ENCODE results near the gene CYFIP1. TPM values are rescaled to one million over a fixed set of nuclear protein-coding genes. Genes with fewer than 3 reads are reported as not detected.

Gene CYFIP1
- total and polyA plus RNA-seq, 11 donors, result 7.6 to 111 (median 32.8) TPM

- Histone ChIP-seq H3K9me3 (no peaks in the 10 kb centered on the region), H3K27ac (no peak overlapping the region), H3K27me3 (no peaks in the 10 kb centered on the region), H3K36me3 (peaks cover 0 to 98% (median 70%) of the 10 kb centered on the region in 9 donors), H3K4me3 (no peak overlapping the region), H3K4me1 (peaks cover 0 to 9% (median 0%) of the 10 kb centered on the region in 12 donors)
- 70 to 74% (median 72%) methylated on average over 2 of the region's 2 CpGs for WGBS, 4 donors
- TF ChIP-seq POLR2A (IDR thresholded peaks at IDR 0.05) (no peak), CTCF (IDR thresholded peaks at IDR 0.05) (no peak)
- DNase-seq (no peak), ATAC-seq (no peak)
- intact Hi-C loops (cut with DNase I), result no loop called here
Measured at GRCh38 chr15:22861161-22861560, 119.0 kb downstream of the CYFIP1 start.

- Histone ChIP-seq H3K9me3 (no peaks in the 10 kb centered on the region), H3K27ac (no peak overlapping the region), H3K4me1 (no peaks in the 10 kb centered on the region), H3K4me3 (no peak overlapping the region), H3K36me3 (peaks cover 0 to 99% (median 93%) of the 10 kb centered on the region in 9 donors), H3K27me3 (no peaks in the 10 kb centered on the region)
- ATAC-seq (no peak), DNase-seq (no peak)
- intact Hi-C loops (cut with DNase I), result loop anchor here in 1 of 10 donors (10.0 kb wide), 1 partner anchor 58 kb away; no protein-coding TSS in a partner anchor
- TF ChIP-seq POLR2A (IDR thresholded peaks at IDR 0.05) (no peak), CTCF (IDR thresholded peaks at IDR 0.05) (no peak)
- 78 to 88% (median 83%) methylated on average over 1 of the region's 1 CpG for whole genome bisulfite sequencing, 4 donors
Measured at GRCh38 chr15:22856659-22857058, 123.5 kb downstream of the CYFIP1 start.

GRCh38 chr15:22855791-22856190 is 124.4 kb downstream of the CYFIP1 start:
- ATAC-seq, result no peak
- no peak overlapping the region for H3K27ac ChIP-seq
- TF ChIP-seq CTCF (IDR thresholded peaks at IDR 0.05), result no peak
- no peak for TF ChIP-seq POLR2A (IDR thresholded peaks at IDR 0.05)
- H3K27me3 ChIP-seq, result no peaks in the 10 kb centered on the region
- WGBS, 4 donors, result 47 to 67% (median 58%) methylated on average over 4 of the region's 4 CpGs
- H3K4me1 ChIP-seq, result no peaks in the 10 kb centered on the region
- no peaks in the 10 kb centered on the region for H3K9me3 ChIP-seq
- no peak overlapping the region for H3K4me3 ChIP-seq
- DNase-seq, result no peak
- intact Hi-C loops (cut with DNase I), result loop anchor here in 1 of 10 donors (10.0 kb wide), 1 partner anchor 59 kb away; no protein-coding TSS in a partner anchor
- H3K36me3 ChIP-seq, result peaks cover 0 to 99% (median 92%) of the 10 kb centered on the region in 9 donors

- no peak for ATAC-seq
- Histone ChIP-seq H3K27ac (no peak overlapping the region), H3K4me3 (no peak overlapping the region), H3K4me1 (peaks cover 0 to 4% (median 0%) of the 10 kb centered on the region in 12 donors), H3K9me3 (no peaks in the 10 kb centered on the region), H3K27me3 (no peaks in the 10 kb centered on the region), H3K36me3 (peaks cover 0 to 95% (median 74%) of the 10 kb centered on the region in 9 donors)
- intact Hi-C loops (cut with DNase I), result loop anchor here in 1 of 10 donors (10.0 kb wide), 1 partner anchor 63 kb away; no protein-coding TSS in a partner anchor
- WGBS, 4 donors, result 83 to 88% (median 86%) methylated on average over 4 of the region's 4 CpGs
- no peak for TF ChIP-seq CTCF (IDR thresholded peaks at IDR 0.05)
- no peak for TF ChIP-seq POLR2A (IDR thresholded peaks at IDR 0.05)
- DNase-seq, result no peak
Measured at GRCh38 chr15:22851513-22851912, 128.7 kb downstream of the CYFIP1 start.

Data from heart left ventricle (tissue), 16 donors.